PC-3 (cell line): ENCODE data around the gene NDUFA5.

ENCODE experiments used
- CTCF ChIP-seq: fragments of 300-600 bp; sonication (generic); conservative IDR thresholded peaks from 2 replicates; pipeline ENCODE4 v1.5.1; 2017; ENCODE audit warnings: antibody characterized with exemption, low read depth, mild to moderate bottlenecking, low read length
- EZH2 ChIP-seq: fragments of 300-600 bp; sonication (generic); IDR thresholded peaks from one replicate; pipeline ENCODE4 v1.6.1; 2017; ENCODE audit warnings: antibody characterized with exemption, mild to moderate bottlenecking, low read length; ENCODE audit not compliant: unreplicated experiment
- EZH2phosphoT487 ChIP-seq: fragments of 300-600 bp; sonication (generic); IDR thresholded peaks from 2 replicates; pipeline ENCODE4 v1.6.1; 2018; ENCODE audit warnings: mild to moderate bottlenecking, antibody characterized with exemption, low read length, borderline replicate concordance

GRCh38 chr7:123599766-123600165, 42.1 kb upstream of the NDUFA5 start:
- TF ChIP-seq CTCF (no peak), EZH2 (no peak), EZH2phosphoT487 (no peak)
